H1 (cell line): ENCODE measurements around the gene PIK3R4. TPM values are rescaled to one million over a fixed set of nuclear protein-coding genes. Genes with fewer than 3 reads are reported as not detected.

ENCODE experiments used
- CTCF ChIA-PET: fragments of 300-600 bp; sonication (Branson Sonifier 250); formaldehyde crosslinking; loops from one replicate; lab custom pipeline; 2021; ENCODE audit not compliant: partially characterized antibody; lab: Charles Lee
- POLR2A ChIA-PET: fragments of 300-600 bp; sonication (Branson Sonifier 250); formaldehyde crosslinking; loops from one replicate; lab custom pipeline; 2021; ENCODE audit warnings: inconsistent platforms; ENCODE audit not compliant: partially characterized antibody; lab: Charles Lee
- DNase-seq, 2 experiments: peaks; one replicate each; pipeline versions ENCODE4 v3.0.0 to v3.0.0-alpha.2; 2010 to 2022; ENCODE audit warnings: low spot score in 2 of 2, low read depth in 1 of 2, mixed read lengths in 1 of 2
- FAIRE-seq: peaks from 2 replicates; lab custom pipeline; 2011; peaks lifted over from hg19 to GRCh38; lab: Jason Lieb, UNC
- H2AFZ ChIP-seq: 2 replicates; pipeline ENCODE4 v1.8.1; 2012; ENCODE audit warnings: low read length, inconsistent platforms
- H2AK5ac ChIP-seq: 2 replicates; pipeline ENCODE4 v1.6.1; 2013; ENCODE audit warnings: low read depth, low read length
- H2BK120ac ChIP-seq: replicated peaks from 2 replicates; pipeline ENCODE3; 2013; ENCODE audit warnings: low read depth, low read length, inconsistent platforms
- H2BK12ac ChIP-seq: 2 replicates; pipeline ENCODE4 v1.6.1; 2013; ENCODE audit warnings: low read depth, low read length
- H2BK15ac ChIP-seq: 2 replicates; pipeline ENCODE4 v1.6.1; 2013; ENCODE audit warnings: low read length
- H2BK20ac ChIP-seq: 2 replicates; pipeline ENCODE4 v1.6.1; 2013; ENCODE audit warnings: low read length
- H2BK5ac ChIP-seq: 2 replicates; pipeline ENCODE4 v1.6.1; 2013; ENCODE audit warnings: low read depth, low read length
- H3K14ac ChIP-seq: 2 replicates; pipeline ENCODE4 v1.6.1; 2013; ENCODE audit warnings: inconsistent platforms; ENCODE audit not compliant: insufficient read length
- H3K18ac ChIP-seq: 2 replicates; pipeline ENCODE4 v1.6.1; 2013; ENCODE audit warnings: low read length; ENCODE audit errors: extremely low read depth
- H3K23ac ChIP-seq: 2 replicates; pipeline ENCODE4 v1.6.1; 2013; ENCODE audit warnings: inconsistent platforms; ENCODE audit not compliant: insufficient read length
- H3K23me2 ChIP-seq: 2 replicates; pipeline ENCODE4 v1.6.1; 2013; ENCODE audit warnings: low read depth, low read length
- H3K27ac ChIP-seq: 2 replicates; pipeline ENCODE4 v1.6.1; 2011; ENCODE audit warnings: low read depth, low read length, inconsistent platforms
- H3K27me3 ChIP-seq, 4 experiments: replicated peaks in 1 of 4; 1 replicate in 1 of 4; 2 replicates in 3 of 4; pipeline versions ENCODE4 v1.6.1 to v1.8.1; 2011 to 2013; ENCODE audit warnings: low read length in 3 of 4, mild to moderate bottlenecking in 3 of 4, inconsistent platforms in 2 of 4, mixed read lengths in 2 of 4, moderate library complexity in 1 of 4; ENCODE audit not compliant: control insufficient read depth in 3 of 4, insufficient read depth in 3 of 4; ENCODE audit errors: extremely low read depth in 1 of 4
- H3K36me3 ChIP-seq, 4 experiments: 2 replicates each; pipeline versions ENCODE4 v1.6.1 to v1.8.1; 2011 to 2013; ENCODE audit warnings: mild to moderate bottlenecking in 4 of 4, low read length in 3 of 4, moderate library complexity in 2 of 4, control low read depth in 1 of 4, inconsistent platforms in 1 of 4; ENCODE audit not compliant: insufficient read depth in 4 of 4, control insufficient read depth in 2 of 4
- H3K4ac ChIP-seq: replicated peaks from 2 replicates; pipeline ENCODE3; 2013; ENCODE audit warnings: low read length, low read depth, mixed read lengths, inconsistent platforms; ENCODE audit not compliant: insufficient read length
- H3K4me1 ChIP-seq, 4 experiments: replicated peaks in 1 of 4; 1 replicate in 1 of 4; 2 replicates in 3 of 4; pipeline versions ENCODE4 v1.6.1 to v1.8.1; 2011 to 2013; ENCODE audit warnings: low read length in 3 of 4, inconsistent platforms in 2 of 4, mixed read lengths in 1 of 4; ENCODE audit not compliant: insufficient read depth in 4 of 4, control insufficient read depth in 3 of 4
- H3K4me2 ChIP-seq, 2 experiments: 2 replicates each; pipeline versions ENCODE4 v1.6.1 to v1.8.1; 2011 to 2013; ENCODE audit warnings: low read depth in 2 of 2, low read length in 2 of 2, control low read depth in 1 of 2, inconsistent platforms in 1 of 2, mild to moderate bottlenecking in 1 of 2; ENCODE audit not compliant: insufficient read depth in 1 of 2
- H3K4me3 ChIP-seq, 4 experiments: fragments of 200-600, 300-600 bp in 1 of 4; sonication (generic), shearing (Covaris generic), sonication (Bioruptor Twin) in 1 of 4; 2 replicates each; pipeline versions ENCODE4 v1.5.1 to v1.8.1; 2011 to 2016; ENCODE audit warnings: low read length in 4 of 4, low read depth in 3 of 4, control low read depth in 2 of 4, inconsistent platforms in 2 of 4, mild to moderate bottlenecking in 2 of 4, mixed read lengths in 1 of 4, moderate library complexity in 1 of 4; ENCODE audit not compliant: insufficient read depth in 2 of 4; ENCODE audit errors: extremely low read depth in 1 of 4
- H3K56ac ChIP-seq: replicated peaks from 2 replicates; pipeline ENCODE3; 2013; ENCODE audit warnings: low read depth, mild to moderate bottlenecking, mixed read lengths, low read length, inconsistent platforms; ENCODE audit not compliant: insufficient read length
- H3K79me1 ChIP-seq: 2 replicates; pipeline ENCODE4 v1.6.1; 2013; ENCODE audit warnings: low read depth, low read length, control low read depth
- H3K79me2 ChIP-seq, 2 experiments: 2 replicates each; pipeline versions ENCODE4 v1.6.1 to v1.8.1; 2012 to 2013; ENCODE audit warnings: low read length in 2 of 2, mild to moderate bottlenecking in 2 of 2, inconsistent platforms in 1 of 2; ENCODE audit not compliant: insufficient read depth in 2 of 2, control insufficient read depth in 1 of 2
- H3K9ac ChIP-seq, 4 experiments: replicated peaks in 1 of 4; 1 replicate in 1 of 4; 2 replicates in 3 of 4; pipeline versions ENCODE4 v1.6.1 to v1.8.1; 2011 to 2013; ENCODE audit warnings: low read depth in 3 of 4, low read length in 3 of 4, control low read depth in 2 of 4, mild to moderate bottlenecking in 2 of 4, moderate library complexity in 2 of 4, inconsistent platforms in 1 of 4; ENCODE audit errors: extremely low read depth in 1 of 4
- H3K9me3 ChIP-seq, 2 experiments: 2 replicates each; pipeline versions ENCODE4 v1.6.1 to v1.8.1; 2012 to 2013; ENCODE audit warnings: mild to moderate bottlenecking in 2 of 2, moderate library complexity in 2 of 2, control low read depth in 1 of 2, inconsistent platforms in 1 of 2, low read depth in 1 of 2, low read length in 1 of 2, mixed read lengths in 1 of 2; ENCODE audit not compliant: insufficient read depth in 2 of 2
- H4K20me1 ChIP-seq, 2 experiments: replicated peaks in 1 of 2; 2 replicates each; pipeline versions ENCODE3 to v1.8.1; 2011 to 2013; ENCODE audit warnings: inconsistent platforms in 2 of 2, low read length in 2 of 2, mild to moderate bottlenecking in 1 of 2; ENCODE audit not compliant: insufficient read depth in 2 of 2, control insufficient read depth in 1 of 2
- H4K5ac ChIP-seq: 2 replicates; pipeline ENCODE4 v1.6.1; 2013; ENCODE audit warnings: low read length, low read depth, mixed read lengths, inconsistent platforms; ENCODE audit not compliant: insufficient read length
- H4K8ac ChIP-seq: 2 replicates; pipeline ENCODE4 v1.8.0; 2013; ENCODE audit warnings: mild to moderate bottlenecking, moderate library complexity, low read length, inconsistent platforms; ENCODE audit not compliant: insufficient read depth; ENCODE audit errors: extremely low read depth
- H4K91ac ChIP-seq: replicated peaks from 2 replicates; pipeline ENCODE3; 2013; ENCODE audit warnings: low read length, mixed read lengths, inconsistent platforms; ENCODE audit not compliant: insufficient read length
- BCL11A ChIP-seq, 2 experiments: IDR thresholded peaks; one replicate each; pipeline ENCODE4 v1.6.1; 2011; ENCODE audit warnings: low read depth in 2 of 2, low read length in 2 of 2, mild to moderate bottlenecking in 2 of 2
- CBX5 ChIP-seq: fragments of 300-800, 300-1000 bp; sonication (generic); IDR thresholded peaks from 2 replicates; pipeline ENCODE4 v1.7.1; 2016; ENCODE audit warnings: antibody characterized with exemption, low read length, low read depth
- EP300 ChIP-seq, 2 experiments: IDR thresholded peaks; 1 replicate in 1 of 2; 2 replicates in 1 of 2; pipeline ENCODE4 v1.6.1; 2011 to 2012; ENCODE audit warnings: low read depth in 2 of 2, low read length in 2 of 2, mild to moderate bottlenecking in 2 of 2, borderline replicate concordance in 1 of 2, inconsistent platforms in 1 of 2, moderate library complexity in 1 of 2
- GTF2F1 ChIP-seq: IDR thresholded peaks from 2 replicates; pipeline ENCODE4 v1.6.1; 2012; ENCODE audit warnings: low read depth, low read length, improper control_type of control experiment, borderline replicate concordance
- HDAC2 ChIP-seq, 2 experiments: fragments of 300-600 bp in 1 of 2; sonication (generic) in 1 of 2; IDR thresholded peaks; 2 replicates each; pipeline ENCODE4 v1.6.1; 2011 to 2012; ENCODE audit warnings: low read depth in 2 of 2, low read length in 2 of 2, mild to moderate bottlenecking in 2 of 2, moderate library complexity in 2 of 2, borderline replicate concordance in 1 of 2, inconsistent platforms in 1 of 2
- SP2 ChIP-seq: IDR thresholded peaks from 2 replicates; pipeline ENCODE4 v1.6.1; 2012; ENCODE audit warnings: mild to moderate bottlenecking, low read length, inconsistent platforms
- TAF1 ChIP-seq: IDR thresholded peaks from 2 replicates; pipeline ENCODE4 v1.6.1; 2011; ENCODE audit warnings: mild to moderate bottlenecking, low read depth, low read length
- TAF7 ChIP-seq: optimal IDR thresholded peaks from 2 replicates; pipeline ENCODE3; 2011; ENCODE audit warnings: low read depth, mild to moderate bottlenecking, inconsistent platforms, low read length, moderate library complexity, borderline replicate concordance
- WGBS, 2 experiments: shearing (Covaris generic) in 1 of 2; methylation state at CpG; one replicate each; pipeline versions ENCODE4 v1.1.6 to v1.1.7; 2013 to 2015; ENCODE audit warnings: low lambda C conversion rate in 2 of 2, mixed read lengths in 2 of 2, inconsistent platforms in 1 of 2, low coverage in 1 of 2, missing lambda C conversion rate in 1 of 2; ENCODE audit not compliant: insufficient replicate concordance in 2 of 2, insufficient coverage in 1 of 2, insufficient read length in 1 of 2; ENCODE audit errors: extremely low coverage in 1 of 2, missing lambda C conversion rate in 1 of 2; 5-methylcytosine and 5-hydroxymethylcytosine counted together
- polyA plus RNA-seq, 7 experiments: library from polyadenylated mRNA; depleted of rRNA in 3 of 7; stranded (reverse) in 5 of 7; unstranded in 2 of 7; fragments of >200 nt in 5 of 7; fragments of 200-250 nt in 2 of 7; gene quantifications; 1 replicate in 5 of 7; 2 replicates in 1 of 7; 4 replicates in 1 of 7; pipeline versions ENCODE4 v1.2.1 to v1.2.3, GENCODE V29; 2011 to 2013; ENCODE audit warnings: missing spikeins in 2 of 7, mixed read lengths in 2 of 7
- total RNA-seq: library from RNA; stranded (reverse); fragmentation: NEBNext Ultra II Directional; extraction: Animal tissue kit (Norgen Biotek cat#: 25700); gene quantifications from 2 replicates; pipeline ENCODE4 v1.2.1, GENCODE V29; 2021
- TF ChIP-seq, protein P1 (sequence below): IDR thresholded peaks from 2 replicates; pipeline ENCODE4 v1.6.1; 2012; ENCODE audit warnings: low read length, inconsistent platforms
- TF ChIP-seq, protein P2 (sequence below): IDR thresholded peaks from 2 replicates; pipeline ENCODE4 v1.6.1; 2011; ENCODE audit warnings: low read depth, mild to moderate bottlenecking, low read length; ENCODE audit not compliant: insufficient read depth

The PIK3R4 gene
- total and polyA plus RNA-seq, 2 of the 8 experiments (the other 6 are each of a cell fraction or from before 2014, with no cell fraction given) = 43.8 to 87.4 TPM

GRCh38 chr3:130733236-130733875, 13.3 kb downstream of the PIK3R4 start:
- no peaks in the 10 kb centered on the region for H3K27me3 ChIP-seq
- no peak overlapping the region for H3K23ac ChIP-seq
- H3K27ac ChIP-seq = no peak overlapping the region
- no peak overlapping the region for H3K9ac ChIP-seq
- no peaks in the 10 kb centered on the region for H3K9me3 ChIP-seq
- ChIA-PET CTCF (interaction anchor here (0.7 kb wide), 1 partner anchor 871 kb away, joined by 4 read pairs; no protein-coding TSS in a partner anchor), POLR2A (no interaction called here)
- H4K20me1 ChIP-seq = peaks cover 0 to 1% of the 10 kb centered on the region in 2 experiments
- no peak overlapping the region for H2AK5ac ChIP-seq
- H3K79me2 ChIP-seq = peaks cover 0 to 31% of the 10 kb centered on the region in 2 experiments; a peak in 3 of 4 replicates
- no peak overlapping the region for H2BK12ac ChIP-seq
- H4K91ac ChIP-seq = no peak overlapping the region
- H2BK120ac ChIP-seq = no peak overlapping the region
- peaks cover 3 to 23% (median 8%) of the 10 kb centered on the region in 4 experiments; a peak in 6 of 8 replicates for H3K36me3 ChIP-seq
- no peak overlapping the region for H3K4me3 ChIP-seq
- no peak overlapping the region for H4K5ac ChIP-seq
- H2BK5ac ChIP-seq = no peak overlapping the region
- H3K56ac ChIP-seq = no peak overlapping the region
- no peak overlapping the region for H2BK15ac ChIP-seq
- FAIRE-seq (no peak), DNase-seq (no peak)
- no peak overlapping the region for H3K14ac ChIP-seq
- WGBS, 2 experiments = 94% methylated on average over 8 of the region's 8 CpGs; no CpG with 5 or more reads in 1 of the 2 experiments
- no peak overlapping the region for H3K4ac ChIP-seq
- no peak overlapping the region for H3K18ac ChIP-seq
- no peaks in the 10 kb centered on the region for H3K23me2 ChIP-seq
- no peaks in the 10 kb centered on the region; the same call in 1 of the 2 replicates for H3K79me1 ChIP-seq
- no peaks in the 10 kb centered on the region for H3K4me1 ChIP-seq
- H2BK20ac ChIP-seq = no peak overlapping the region
- no peak overlapping the region for H3K4me2 ChIP-seq
- H4K8ac ChIP-seq = no peak overlapping the region
- no peak overlapping the region for H2AFZ ChIP-seq
- TF ChIP-seq GTF2F1 = no peak
- TF ChIP-seq CBX5 = no peak
- TF ChIP-seq EP300 (IDR thresholded peaks at IDR 0.05; ENCODE audit: borderline replicate concordance in 1 of 2, low read depth in 2 of 2, low read length in 2 of 2) = no peak
- no peak for TF ChIP-seq SP2
- TF ChIP-seq TAF7 = no peak
- TF ChIP-seq, protein P1, sequence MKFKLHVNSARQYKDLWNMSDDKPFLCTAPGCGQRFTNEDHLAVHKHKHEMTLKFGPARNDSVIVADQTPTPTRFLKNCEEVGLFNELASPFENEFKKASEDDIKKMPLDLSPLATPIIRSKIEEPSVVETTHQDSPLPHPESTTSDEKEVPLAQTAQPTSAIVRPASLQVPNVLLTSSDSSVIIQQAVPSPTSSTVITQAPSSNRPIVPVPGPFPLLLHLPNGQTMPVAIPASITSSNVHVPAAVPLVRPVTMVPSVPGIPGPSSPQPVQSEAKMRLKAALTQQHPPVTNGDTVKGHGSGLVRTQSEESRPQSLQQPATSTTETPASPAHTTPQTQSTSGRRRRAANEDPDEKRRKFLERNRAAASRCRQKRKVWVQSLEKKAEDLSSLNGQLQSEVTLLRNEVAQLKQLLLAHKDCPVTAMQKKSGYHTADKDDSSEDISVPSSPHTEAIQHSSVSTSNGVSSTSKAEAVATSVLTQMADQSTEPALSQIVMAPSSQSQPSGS = no peak
- TF ChIP-seq, protein P2, sequence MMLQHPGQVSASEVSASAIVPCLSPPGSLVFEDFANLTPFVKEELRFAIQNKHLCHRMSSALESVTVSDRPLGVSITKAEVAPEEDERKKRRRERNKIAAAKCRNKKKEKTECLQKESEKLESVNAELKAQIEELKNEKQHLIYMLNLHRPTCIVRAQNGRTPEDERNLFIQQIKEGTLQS = no peak
- no peak for TF ChIP-seq BCL11A (IDR thresholded peaks at IDR 0.05; ENCODE audit: low read depth in 2 of 2, low read length in 2 of 2)
- no peak for TF ChIP-seq HDAC2 (IDR thresholded peaks at IDR 0.05; ENCODE audit: borderline replicate concordance in 1 of 2, low read depth in 2 of 2, low read length in 2 of 2)
- no peak for TF ChIP-seq TAF1
